Gastroesophageal sphincter (tissue), 3 donors: ENCODE results near the gene GTSF1L.

Experiments
- EP300 ChIP-seq: sonication (generic); formaldehyde crosslinking; IDR thresholded peaks from one replicate; pipeline ENCODE4 v1.6.1; 2017; ENCODE audit warnings: antibody characterized with exemption, mild to moderate bottlenecking
- POLR2A ChIP-seq, 2 donors: fragments of 450-650 bp; IDR thresholded peaks; one replicate each; pipeline ENCODE4 v1.6.1; 2017; ENCODE audit warnings: antibody characterized with exemption in 2 of 2, mild to moderate bottlenecking in 2 of 2, moderate library complexity in 1 of 2
- POLR2AphosphoS5 ChIP-seq: sonication (generic); formaldehyde crosslinking; IDR thresholded peaks from one replicate; pipeline ENCODE4 v1.6.1; 2017; ENCODE audit warnings: antibody characterized with exemption
- TF ChIP-seq, protein P1 (sequence below), 4 experiments: fragments of 200-600 bp in 2 of 4; fragments of 450-650 bp in 2 of 4; sonication (generic) in 1 of 4; IDR thresholded peaks; one replicate each; pipeline ENCODE4 v1.5.1; 2017 to 2019; ENCODE audit warnings: antibody characterized with exemption in 4 of 4, mild to moderate bottlenecking in 2 of 4, moderate library complexity in 2 of 4

DNA sequence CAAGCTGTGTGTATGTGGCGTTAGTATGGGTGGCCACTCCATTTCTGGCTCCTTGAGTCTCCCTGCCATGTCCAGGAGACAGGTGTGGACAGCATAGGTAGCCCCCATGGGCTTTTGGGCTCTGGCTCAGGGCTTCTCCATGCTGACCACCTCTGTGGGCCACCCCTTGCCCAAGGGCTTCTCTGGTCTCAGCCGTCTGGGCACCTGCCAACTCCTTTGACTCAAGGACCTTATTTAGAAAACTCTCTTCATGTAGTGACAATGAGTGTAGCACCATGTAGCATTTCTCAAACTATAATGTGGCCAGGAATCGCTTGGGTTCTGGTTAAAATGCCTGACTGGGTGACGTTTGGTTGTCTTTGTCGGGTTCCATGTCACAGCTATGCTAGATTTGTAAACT is 5.1 kb upstream of the GTSF1L start:
- TF ChIP-seq POLR2A (IDR thresholded peaks at IDR 0.05) (no peak), EP300 (no peak), POLR2AphosphoS5 (no peak)
- TF ChIP-seq, protein P1, sequence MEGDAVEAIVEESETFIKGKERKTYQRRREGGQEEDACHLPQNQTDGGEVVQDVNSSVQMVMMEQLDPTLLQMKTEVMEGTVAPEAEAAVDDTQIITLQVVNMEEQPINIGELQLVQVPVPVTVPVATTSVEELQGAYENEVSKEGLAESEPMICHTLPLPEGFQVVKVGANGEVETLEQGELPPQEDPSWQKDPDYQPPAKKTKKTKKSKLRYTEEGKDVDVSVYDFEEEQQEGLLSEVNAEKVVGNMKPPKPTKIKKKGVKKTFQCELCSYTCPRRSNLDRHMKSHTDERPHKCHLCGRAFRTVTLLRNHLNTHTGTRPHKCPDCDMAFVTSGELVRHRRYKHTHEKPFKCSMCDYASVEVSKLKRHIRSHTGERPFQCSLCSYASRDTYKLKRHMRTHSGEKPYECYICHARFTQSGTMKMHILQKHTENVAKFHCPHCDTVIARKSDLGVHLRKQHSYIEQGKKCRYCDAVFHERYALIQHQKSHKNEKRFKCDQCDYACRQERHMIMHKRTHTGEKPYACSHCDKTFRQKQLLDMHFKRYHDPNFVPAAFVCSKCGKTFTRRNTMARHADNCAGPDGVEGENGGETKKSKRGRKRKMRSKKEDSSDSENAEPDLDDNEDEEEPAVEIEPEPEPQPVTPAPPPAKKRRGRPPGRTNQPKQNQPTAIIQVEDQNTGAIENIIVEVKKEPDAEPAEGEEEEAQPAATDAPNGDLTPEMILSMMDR (IDR thresholded peaks at IDR 0.05) = no peak
